OCI-M1 (cell line): ENCODE measurements around the gene C11orf68.

ENCODE experiments used
- DNase-seq: peaks from one replicate; lab custom pipeline; 2025; lab: John Stamatoyannopoulos, UW

C11orf68 gene

DNA sequence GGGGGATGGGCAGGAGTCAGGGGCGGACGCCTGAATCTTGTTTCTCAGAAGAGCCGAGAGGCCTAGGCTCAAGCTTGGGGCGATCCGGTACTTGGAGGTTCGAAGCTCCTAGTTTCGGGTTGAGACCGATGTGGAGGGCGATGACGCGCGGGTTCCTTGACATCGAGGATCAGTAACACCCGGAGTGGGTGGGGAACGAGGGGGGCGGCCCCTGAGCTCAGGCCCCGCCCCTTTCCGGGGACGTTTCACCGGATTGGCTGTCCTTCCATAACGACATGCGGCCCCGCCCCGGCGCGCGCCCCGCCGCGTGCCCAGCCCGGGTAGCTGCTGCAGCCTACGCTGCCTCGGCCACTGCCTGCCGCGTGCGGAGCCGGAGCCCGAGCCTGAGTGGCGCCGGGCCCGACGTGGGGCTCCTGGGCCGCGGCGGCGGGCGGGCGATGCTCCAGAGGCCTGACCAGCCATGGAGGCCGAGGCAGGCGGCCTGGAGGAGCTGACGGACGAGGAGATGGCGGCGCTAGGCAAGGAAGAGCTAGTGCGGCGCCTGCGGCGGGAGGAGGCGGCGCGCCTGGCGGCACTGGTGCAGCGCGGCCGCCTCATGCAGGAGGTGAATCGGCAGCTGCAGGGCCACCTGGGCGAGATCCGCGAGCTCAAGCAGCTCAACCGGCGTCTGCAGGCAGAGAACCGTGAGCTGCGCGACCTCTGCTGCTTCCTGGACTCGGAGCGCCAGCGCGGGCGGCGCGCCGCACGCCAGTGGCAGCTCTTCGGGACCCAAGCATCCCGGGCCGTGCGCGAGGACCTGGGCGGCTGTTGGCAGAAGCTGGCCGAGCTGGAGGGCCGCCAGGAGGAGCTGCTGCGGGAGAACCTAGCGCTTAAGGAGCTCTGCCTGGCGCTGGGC, 28.3 kb downstream of the C11orf68 start, which contains the start of gene CCDC85B:
TSS of gene CCDC85B (plus strand) at position 350 of the 895 bp plus-strand sequence. CDS start at position 461, 111 bp downstream.
- peak; percentile 97 for DNase-seq

DNA sequence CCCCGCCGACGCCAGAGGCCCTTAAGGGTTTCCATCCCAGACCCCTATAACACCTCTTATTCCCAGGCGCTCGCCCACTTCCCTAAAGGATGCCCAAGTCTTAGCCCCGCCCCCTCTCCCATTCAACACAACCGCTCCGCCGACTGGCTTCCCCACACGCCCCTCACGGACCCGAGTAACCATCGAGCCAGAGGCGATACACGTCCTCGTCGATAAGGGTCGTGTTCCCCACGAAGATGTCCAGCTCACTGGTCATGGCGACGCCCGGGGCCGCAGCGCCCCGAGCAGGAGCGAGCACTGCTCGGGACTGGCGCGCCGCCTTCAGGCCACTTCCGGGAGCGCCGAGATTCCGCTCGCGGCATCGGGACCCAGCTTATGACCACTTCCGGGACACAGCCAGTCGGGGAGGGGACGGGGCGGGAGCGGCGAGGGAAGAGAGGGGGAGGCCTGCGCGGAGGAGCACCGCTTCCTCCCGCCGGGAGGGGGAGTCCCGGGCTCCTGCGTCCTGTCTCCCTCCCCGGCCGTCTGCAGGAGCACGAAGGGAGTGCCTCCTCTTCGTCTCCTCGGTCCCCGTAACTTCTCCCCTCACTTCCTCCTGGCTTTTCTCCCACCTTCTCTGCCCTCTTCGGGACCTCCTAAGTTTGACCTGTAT, 30.6 kb downstream of the C11orf68 start, which contains the start of gene FIBP:
TSS of gene FIBP (minus strand) at position 309 of the 652 bp plus-strand sequence. CDS start at position 256, 53 bp downstream.
- peak; percentile 98 for DNase-seq

DNA sequence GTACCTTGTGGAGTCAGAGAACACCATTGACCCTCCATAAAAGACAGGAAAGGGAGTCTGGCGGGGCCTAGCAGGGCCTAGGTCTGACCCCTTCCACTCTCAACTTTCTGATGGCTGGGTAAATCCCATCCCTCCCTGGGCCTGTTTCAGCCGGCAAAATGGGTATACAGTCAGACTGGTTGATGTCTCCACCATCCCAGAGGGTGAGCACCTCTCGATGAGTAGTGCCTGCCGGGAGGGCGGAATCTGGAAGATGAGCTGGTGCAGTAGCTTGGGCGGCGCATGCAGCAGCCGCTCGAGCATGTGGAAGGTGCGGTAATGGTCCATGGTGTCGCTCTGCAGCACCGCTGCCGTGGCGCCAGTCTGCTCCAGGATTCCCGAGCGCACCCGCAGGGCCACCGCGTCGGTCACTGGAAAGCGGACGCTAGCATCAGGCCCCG, 31.1 kb downstream of the C11orf68 start:
- DNase-seq: no peak

DNA sequence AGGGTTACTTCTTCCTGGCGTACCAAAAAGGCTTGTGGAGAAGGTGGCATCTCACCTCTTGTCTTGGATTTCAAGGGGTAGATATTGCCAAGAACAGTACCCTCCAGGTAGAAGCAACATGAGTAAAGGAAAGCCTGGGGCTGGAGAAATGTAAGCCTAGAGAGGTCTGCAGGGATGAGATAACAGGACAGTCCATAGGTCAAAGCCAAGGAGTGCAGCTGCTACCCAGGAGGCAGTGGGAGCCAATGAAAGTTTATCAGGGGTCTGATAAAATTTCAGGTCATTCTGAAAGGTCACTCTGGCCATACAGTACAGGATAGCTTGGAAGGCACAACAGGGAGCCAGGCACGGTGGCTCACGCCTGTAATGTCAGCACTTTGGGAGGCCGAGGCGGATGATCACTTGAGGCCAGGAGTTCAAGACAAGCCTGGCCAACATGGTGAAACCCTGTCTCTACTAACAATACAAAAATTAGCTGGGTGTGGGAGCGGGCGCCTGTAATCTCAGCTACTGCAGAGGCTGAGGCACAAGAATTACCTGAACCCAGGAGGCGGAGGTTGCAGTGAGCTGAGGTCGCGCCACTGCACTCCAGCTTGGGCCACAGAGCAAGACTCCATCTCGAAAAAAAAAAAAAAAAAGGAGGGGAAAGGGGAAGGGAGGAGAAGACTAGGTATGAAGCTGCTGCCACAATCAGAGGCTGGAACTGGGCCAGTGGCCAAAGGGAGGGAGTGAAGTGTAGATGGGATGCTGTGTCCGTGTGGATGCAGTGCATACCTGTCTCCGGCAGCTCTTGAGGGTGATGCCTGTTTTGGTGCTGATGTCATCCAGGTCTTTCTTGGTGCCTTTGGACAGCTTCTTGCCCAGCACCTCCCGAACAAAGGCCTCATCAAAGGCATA, 31.8 kb downstream of the C11orf68 start:
- no peak for DNase-seq

DNA sequence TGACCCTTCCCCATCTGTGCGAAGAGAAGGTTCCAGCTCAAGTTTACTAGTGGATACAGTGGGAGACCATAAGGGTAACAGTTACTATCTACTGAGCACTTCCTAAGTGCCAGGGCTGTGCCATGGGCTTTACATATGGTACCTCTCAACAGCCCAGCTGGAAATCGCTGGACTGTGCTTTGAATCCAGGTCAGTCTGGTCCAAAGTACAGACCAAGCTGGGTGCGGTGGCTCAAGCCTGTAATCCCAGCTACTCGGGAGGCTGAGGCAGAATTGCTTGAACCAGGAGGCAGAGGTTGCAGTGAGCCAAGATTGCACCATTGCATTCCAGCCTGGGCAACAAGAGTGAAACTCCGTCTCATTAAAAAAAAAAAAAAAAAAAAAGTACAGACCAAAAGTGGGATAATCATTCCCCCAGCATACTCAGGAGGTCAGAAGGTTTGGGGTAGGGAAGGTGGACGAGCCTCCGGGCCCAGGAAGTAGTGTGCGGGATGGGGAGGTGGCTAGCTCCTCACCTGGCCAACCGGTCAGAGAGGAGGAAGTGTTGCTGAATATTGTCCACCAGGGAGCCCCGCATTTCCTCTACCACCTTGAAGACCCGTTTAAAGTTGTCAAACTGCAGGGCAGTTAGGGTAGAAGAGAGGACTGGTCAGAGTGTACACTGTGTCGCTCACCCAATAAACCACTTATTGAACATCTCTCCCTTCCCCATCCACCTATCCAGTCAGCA, 32.9 kb downstream of the C11orf68 start:
- no peak for DNase-seq

DNA sequence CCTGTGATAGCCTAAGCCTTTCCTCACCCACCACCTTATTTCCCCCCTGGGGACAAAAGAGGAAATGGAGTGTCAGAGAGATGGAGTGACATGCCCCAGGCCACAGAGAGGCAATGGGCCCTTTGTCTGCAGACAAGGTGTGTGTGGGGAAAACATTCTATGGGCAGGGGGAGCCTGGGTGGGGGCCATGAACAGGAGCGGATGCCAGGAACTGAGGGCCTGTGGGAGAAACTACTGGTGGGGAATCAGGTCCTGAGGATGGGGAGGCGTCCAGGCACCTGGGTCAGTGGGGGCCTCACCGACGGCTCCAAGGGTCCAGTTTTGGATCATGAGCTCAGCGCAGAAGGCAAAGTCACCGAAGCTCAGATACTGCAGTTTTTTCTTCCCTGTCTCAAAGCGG, 33.6 kb downstream of the C11orf68 start:
- DNase-seq: no peak

DNA sequence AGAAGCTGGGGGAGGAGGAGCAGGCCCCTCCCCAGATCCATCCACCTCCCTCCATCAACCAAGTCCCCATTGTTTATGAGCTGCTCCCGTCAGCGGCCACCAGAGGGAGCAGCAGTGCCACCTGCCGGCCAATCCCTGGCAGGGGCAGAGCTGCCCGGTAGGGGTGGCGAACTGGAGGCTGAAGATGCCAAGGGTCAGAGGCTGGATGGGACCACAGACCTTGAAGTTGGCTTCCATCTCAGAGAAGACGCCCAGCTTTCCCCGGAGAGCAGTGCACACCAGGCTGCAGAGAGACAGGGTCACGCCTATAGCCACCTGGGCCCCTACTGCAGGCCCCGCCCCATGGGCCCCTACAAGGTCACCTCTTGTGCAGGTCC, 34.2 kb downstream of the C11orf68 start:
- DNase-seq: peak; percentile 82

DNA sequence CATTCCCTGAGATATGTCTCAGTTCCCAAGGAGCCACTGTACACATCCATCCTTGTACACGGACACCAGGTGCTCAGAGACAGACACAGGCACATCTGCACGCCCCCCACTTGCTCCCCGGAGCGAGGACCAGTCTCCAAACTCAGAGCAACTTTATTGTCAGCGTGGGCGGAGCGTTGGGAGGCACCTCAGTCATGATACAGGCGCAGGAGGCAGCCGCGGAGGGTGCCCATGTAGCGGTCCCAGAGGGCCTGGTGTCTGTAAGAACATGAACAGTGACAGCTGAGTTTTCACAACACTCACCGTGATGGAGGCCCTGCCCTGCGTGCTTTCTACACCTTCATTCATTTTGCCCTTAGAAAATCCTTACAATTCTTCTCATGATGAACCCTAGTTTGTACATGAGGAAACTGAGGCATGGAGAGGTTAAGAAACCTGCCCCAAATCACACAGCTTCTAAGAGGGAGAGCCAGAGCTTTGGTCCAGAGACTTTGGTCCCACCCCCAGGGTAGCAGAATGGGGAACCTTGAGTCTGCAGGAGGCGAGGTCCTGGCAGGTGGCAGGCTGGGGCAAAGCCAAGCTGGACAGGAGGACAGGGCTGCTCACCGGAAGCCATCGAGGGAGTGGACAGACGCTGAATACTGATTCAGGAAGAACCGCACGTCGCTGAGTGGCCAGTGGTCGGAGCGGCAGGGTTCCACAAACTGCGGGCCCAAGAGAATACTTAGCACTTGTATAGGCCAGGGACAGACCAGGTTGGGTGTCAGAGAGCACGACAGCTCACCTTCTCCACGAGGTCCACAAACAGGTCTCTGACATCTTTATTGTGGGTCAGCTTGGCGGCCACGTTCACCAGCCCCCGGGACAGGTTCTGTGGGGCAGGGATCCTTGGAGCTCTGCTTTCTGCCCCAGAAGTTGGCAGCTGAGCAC, 34.8 kb downstream of the C11orf68 start:
- no peak for DNase-seq

DNA sequence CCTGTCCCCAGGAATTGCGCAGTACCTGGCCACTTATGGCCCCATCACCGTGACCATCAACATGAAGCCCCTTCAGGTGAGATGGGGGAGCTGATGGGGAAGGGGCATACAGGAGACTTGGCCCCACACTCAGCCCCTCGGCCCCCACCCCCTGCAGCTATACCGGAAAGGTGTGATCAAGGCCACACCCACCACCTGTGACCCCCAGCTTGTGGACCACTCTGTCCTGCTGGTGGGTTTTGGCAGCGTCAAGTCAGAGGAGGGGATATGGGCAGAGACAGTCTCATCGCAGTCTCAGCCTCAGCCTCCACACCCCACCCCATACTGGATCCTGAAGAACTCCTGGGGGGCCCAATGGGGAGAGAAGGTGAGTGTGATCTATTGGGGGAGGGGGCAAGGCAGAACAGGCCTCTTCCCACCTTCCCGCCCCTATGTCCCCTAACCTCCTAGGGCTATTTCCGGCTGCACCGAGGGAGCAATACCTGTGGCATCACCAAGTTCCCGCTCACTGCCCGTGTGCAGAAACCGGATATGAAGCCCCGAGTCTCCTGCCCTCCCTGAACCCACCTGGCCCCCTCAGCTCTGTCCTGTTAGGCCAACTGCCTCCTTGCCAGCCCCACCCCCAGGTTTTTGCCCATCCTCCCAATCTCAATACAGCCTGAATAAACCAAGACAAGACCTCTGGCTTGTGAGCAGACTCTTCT, 35.7 kb downstream of the C11orf68 start:
- DNase-seq: no peak

DNA sequence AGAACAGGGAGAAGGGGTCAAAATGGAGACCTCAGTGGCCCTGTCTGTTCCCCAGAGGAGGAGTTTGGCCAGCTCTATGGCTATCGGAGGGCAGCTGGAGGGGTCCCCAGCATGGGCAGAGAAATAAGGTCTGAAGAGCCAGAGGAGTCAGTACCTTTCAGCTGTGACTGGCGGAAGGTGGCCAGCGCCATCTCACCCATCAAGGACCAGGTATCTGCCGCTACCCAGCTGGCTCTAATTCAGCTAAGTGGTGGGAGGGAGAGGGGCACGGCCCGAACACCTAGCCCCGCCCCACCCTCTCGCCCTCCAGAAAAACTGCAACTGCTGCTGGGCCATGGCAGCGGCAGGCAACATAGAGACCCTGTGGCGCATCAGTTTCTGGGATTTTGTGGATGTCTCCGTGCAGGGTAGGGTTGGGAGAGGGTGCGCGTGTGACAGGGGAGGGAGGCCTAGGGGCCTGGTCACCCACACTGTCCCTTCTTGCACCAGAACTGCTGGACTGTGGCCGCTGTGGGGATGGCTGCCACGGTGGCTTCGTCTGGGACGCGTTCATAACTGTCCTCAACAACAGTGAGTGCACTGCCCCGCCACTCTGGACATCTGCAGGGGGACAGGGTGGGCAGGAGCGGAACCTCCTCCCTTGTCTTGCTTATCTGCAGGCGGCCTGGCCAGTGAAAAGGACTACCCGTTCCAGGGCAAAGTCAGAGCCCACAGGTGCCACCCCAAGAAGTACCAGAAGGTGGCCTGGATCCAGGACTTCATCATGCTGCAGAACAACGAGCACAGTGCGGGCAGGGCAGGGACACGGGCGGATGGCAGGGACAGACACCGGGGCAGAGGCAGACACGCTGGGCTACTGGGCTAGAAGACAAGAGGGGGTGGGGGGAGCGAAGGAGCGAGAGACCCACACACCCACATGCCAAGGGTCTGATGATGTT, 36.5 kb downstream of the C11orf68 start:
- no peak for DNase-seq

DNA sequence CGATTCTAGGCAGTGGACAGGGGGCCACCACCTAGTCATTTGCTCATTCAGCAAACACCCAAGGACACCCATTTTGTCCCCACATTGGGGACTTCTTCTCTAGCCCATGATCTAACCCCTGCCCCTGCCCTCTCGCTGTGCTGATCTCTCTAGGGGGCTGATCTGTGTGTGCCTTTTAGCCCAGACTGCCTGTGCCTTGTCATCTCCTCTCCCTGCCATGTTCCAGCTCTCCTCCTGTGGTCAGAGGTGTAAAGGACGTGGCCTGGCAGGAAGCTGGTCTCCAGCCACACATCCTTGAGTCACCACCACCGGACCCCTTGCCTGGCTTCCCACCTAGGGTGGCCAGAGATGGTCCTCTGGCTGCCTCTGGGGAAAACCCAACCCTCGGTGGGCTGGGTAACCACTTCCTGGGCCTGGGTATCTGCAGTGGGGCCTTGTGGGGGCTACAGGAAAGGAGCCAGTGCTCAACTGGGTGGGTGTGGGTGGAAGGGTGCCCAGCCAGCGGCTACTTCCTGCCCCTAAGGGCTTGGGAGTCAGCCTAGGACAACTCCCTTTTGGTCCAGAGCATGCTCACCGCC, 37.9 kb downstream of the C11orf68 start:
- DNase-seq: no peak

DNA sequence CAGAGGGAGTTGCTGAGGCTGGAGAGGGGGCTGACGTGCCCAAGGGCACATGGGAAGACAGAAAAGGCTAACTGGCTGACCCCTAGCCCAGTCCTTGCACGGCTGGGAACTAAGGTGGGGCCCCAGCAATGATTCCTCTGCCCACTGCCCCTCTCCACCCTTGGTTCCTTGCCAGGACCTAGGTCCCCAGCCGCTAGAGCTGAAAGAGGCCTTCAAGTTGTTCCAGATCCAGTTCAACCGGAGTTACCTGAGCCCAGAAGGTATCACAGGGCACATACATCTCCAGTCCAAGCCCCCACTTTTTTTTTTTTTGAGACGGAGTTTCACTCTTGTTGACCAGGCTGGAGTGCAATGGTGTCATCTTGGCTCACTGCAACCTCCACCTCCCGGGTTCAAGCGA, 38.8 kb downstream of the C11orf68 start:
- no peak for DNase-seq

DNA sequence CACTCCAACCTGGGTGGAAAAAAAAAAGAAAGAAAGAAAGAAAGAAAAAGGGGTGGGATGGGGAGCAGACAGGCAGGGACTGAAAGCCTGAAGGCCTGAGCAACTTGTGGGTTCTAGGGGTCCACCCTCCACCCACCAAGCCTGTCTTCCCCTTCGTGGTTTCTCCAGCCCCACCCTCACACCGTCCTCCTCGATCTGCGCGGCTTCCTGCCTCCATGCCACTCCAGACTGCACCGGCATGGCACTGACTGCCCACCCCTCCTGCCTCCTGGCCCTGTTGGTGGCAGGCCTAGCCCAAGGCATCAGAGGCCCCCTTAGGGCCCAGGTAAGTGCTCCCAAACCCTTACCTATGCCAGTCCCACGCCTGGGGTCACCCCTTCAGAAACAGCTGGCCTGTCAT, 39.2 kb downstream of the C11orf68 start, which contains the start of gene CTSW:
TSS of gene CTSW (plus strand) at position 221 of the 400 bp plus-strand sequence. CDS start at position 239, 18 bp downstream.
- no peak for DNase-seq

DNA sequence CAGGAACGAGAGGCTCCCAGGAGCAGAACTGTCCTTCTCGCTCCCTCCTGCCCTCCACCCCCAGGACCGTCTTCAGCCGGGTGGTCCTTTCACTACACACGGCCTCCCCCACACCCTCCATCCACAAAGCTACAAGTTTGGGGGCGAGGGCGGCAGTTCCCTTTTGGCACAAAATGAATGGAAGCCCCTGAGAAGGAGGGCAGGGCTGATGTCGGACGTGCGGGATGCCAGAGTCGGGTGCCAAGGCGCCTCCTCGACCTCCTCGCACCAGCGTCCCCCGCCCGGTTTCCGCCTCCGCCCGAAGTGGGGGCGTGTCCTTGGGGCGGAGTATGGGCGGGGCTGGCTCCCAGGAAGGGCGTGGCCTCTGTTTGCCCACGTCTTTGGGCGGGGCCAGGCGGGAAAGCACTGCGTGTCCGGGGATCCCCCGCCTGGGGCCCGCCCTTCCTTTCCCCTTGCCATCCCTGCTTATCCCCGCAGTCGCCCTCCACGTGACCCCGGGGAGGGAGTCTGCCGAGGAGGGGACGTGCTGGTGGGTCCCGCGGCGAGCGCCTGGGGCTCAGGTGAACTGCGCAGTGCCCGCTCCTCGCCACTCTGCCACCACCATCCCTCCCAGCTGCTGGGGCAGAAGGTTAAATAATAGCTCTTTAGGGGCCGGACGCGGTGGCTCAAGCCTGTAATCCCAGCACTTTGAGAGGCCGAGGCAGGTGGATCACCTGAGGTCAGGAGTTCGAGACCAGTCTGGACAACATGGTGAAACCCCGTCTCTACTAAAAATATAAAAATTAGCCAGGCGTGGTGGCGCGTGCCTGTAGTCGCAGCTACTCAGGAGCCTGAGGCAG, 45.3 kb downstream of the C11orf68 start:
- peak; percentile 94 for DNase-seq

DNA sequence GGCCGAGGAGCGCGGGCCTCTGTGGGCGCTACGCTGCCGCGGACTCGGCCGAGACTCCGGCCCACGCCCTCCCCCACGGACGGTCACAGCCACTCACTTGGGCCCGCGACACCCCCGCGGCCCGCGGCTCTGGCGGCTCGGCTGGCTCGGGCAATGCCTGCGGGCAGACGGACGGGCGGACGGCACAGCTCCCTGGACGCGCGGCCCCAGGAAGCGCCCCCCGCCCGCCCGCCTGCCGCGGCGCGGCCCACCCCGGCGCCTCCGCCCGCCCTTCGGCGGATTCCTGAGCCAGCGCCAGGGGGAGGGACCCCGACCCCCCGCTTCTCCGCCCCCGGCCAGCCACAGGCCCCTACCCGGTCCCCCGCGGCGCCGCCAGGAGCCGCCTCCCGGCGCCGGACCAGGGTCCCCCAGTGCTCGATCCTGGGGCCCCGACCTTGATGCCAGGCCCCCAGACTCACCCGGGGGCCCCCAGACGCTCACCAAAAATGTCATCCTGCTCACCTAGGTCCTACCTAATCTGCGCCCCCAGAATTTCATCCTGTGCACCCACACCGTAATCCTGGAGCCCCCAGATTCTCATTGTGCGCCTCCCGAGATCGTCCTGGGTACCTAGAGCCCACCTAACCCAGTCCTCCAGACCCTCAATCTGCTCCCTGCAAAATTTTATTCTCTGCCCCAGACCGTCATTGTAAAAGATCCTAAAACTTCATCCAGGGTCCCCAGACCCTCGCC, 46.1 kb downstream of the C11orf68 start, which contains the start of gene EFEMP2:
TSS of gene EFEMP2 (minus strand) at position 215 of the 732 bp plus-strand sequence. CDS start 446 bp downstream, outside the sequence.
- no peak for DNase-seq
